SK-N-SH treated with all-trans-retinoic acid at 6 μM for 48 hours (cell line): Measurements from ENCODE around the gene WIPI1.

Experiments used
- ATAC-seq: fragments of 200-7000 bp; cut with Tn5 transposase; 3 replicates; pipeline ENCODE4 v1.9.1; 2020; ENCODE audit warnings: mild to moderate bottlenecking, moderate library complexity
- ARNTL ChIP-seq: fragments of 450-650 bp; formaldehyde crosslinking; IDR thresholded peaks from 2 replicates; pipeline ENCODE4 v1.5.0; 2020; ENCODE audit warnings: low read depth, mild to moderate bottlenecking, moderate library complexity, borderline replicate concordance
- BACH2 ChIP-seq: fragments of 250-450 bp; sonication (Bioruptor Pico); IDR thresholded peaks from 2 replicates; pipeline ENCODE4 v1.9.0; 2021; ENCODE audit warnings: mild to moderate bottlenecking, borderline replicate concordance
- CREB5 ChIP-seq: fragments of 250-450 bp; sonication (Bioruptor Pico); IDR thresholded peaks from 2 replicates; pipeline ENCODE4 v1.5.1; 2020; ENCODE audit warnings: low read depth, mild to moderate bottlenecking, moderate library complexity
- CSRNP3 ChIP-seq: fragments of 250-450 bp; sonication (Bioruptor Pico); IDR thresholded peaks from 2 replicates; pipeline ENCODE4 v1.5.1; 2021; ENCODE audit warnings: mild to moderate bottlenecking, moderate library complexity
- ESRRG ChIP-seq: fragments of 250-450 bp; sonication (Bioruptor Pico); IDR thresholded peaks from 2 replicates; pipeline ENCODE4 v1.6.1; 2021; ENCODE audit warnings: mild to moderate bottlenecking
- ISL1 ChIP-seq: fragments of 250-450 bp; sonication (Bioruptor Pico); IDR thresholded peaks from 2 replicates; pipeline ENCODE4 v2.1.2; 2022; ENCODE audit warnings: mild to moderate bottlenecking, moderate library complexity
- OSR1 ChIP-seq: fragments of 250-450 bp; sonication (Bioruptor Pico); IDR thresholded peaks from 2 replicates; pipeline ENCODE4 v1.8.0; 2022; ENCODE audit warnings: moderate library complexity, mild to moderate bottlenecking, inconsistent platforms
- POU6F1 ChIP-seq: fragments of 250-450 bp; sonication (Bioruptor Pico); IDR thresholded peaks from 2 replicates; pipeline ENCODE4 v1.8.0; 2021; ENCODE audit warnings: low read depth, mild to moderate bottlenecking, moderate library complexity, borderline replicate concordance
- PPARA ChIP-seq: fragments of 250-450 bp; sonication (Bioruptor Pico); IDR thresholded peaks from 2 replicates; pipeline ENCODE4 v1.5.0; 2020; ENCODE audit warnings: mild to moderate bottlenecking, borderline replicate concordance
- RARB ChIP-seq: fragments of 250-450 bp; sonication (Bioruptor Pico); IDR thresholded peaks from 2 replicates; pipeline ENCODE4 v1.8.0; 2021; ENCODE audit warnings: mild to moderate bottlenecking, moderate library complexity
- SNAI2 ChIP-seq: fragments of 250-450 bp; sonication (Bioruptor Pico); IDR thresholded peaks from 2 replicates; pipeline ENCODE4 v1.5.0; 2020; ENCODE audit warnings: mild to moderate bottlenecking, moderate library complexity
- TCF4 ChIP-seq: fragments of 250-450 bp; sonication (Bioruptor Pico); IDR thresholded peaks from 2 replicates; pipeline ENCODE4 v1.8.0; 2021; ENCODE audit warnings: mild to moderate bottlenecking, moderate library complexity, borderline replicate concordance
- TOX ChIP-seq: fragments of 250-450 bp; sonication (Bioruptor Pico); IDR thresholded peaks from 2 replicates; pipeline ENCODE4 v1.8.0; 2021; ENCODE audit warnings: mild to moderate bottlenecking, moderate library complexity, borderline replicate concordance
- ZC3H10 ChIP-seq: fragments of 250-450 bp; sonication (Bioruptor Pico); IDR thresholded peaks from 2 replicates; pipeline ENCODE4 v1.5.1; 2021; ENCODE audit warnings: mild to moderate bottlenecking, moderate library complexity
- ZFP3 ChIP-seq: fragments of 250-450 bp; sonication (Bioruptor Pico); IDR thresholded peaks from 2 replicates; pipeline ENCODE4 v1.5.0; 2020; ENCODE audit warnings: mild to moderate bottlenecking, moderate library complexity
- ZFP30 ChIP-seq: fragments of 450-650 bp; formaldehyde crosslinking; IDR thresholded peaks from 2 replicates; pipeline ENCODE4 v1.5.0; 2022; ENCODE audit warnings: mild to moderate bottlenecking, moderate library complexity
- ZNF565 ChIP-seq: fragments of 450-650 bp; formaldehyde crosslinking; conservative IDR thresholded peaks from 2 replicates; pipeline ENCODE4 v1.5.0; 2020; ENCODE audit warnings: low read depth, mild to moderate bottlenecking, moderate library complexity
- ZNF70 ChIP-seq: fragments of 450-650 bp; formaldehyde crosslinking; IDR thresholded peaks from 2 replicates; pipeline ENCODE4 v1.5.0; 2020; ENCODE audit warnings: mild to moderate bottlenecking, moderate library complexity
- ZNF8 ChIP-seq: fragments of 450-650 bp; formaldehyde crosslinking; IDR thresholded peaks from 2 replicates; pipeline ENCODE4 v1.5.0; 2020; ENCODE audit warnings: mild to moderate bottlenecking, moderate library complexity
- TF ChIP-seq, protein P1 (sequence below): fragments of 250-450 bp; sonication (Bioruptor Pico); IDR thresholded peaks from 2 replicates; pipeline ENCODE4 v1.5.0; 2020; ENCODE audit warnings: mild to moderate bottlenecking, moderate library complexity

WIPI1 gene

DNA sequence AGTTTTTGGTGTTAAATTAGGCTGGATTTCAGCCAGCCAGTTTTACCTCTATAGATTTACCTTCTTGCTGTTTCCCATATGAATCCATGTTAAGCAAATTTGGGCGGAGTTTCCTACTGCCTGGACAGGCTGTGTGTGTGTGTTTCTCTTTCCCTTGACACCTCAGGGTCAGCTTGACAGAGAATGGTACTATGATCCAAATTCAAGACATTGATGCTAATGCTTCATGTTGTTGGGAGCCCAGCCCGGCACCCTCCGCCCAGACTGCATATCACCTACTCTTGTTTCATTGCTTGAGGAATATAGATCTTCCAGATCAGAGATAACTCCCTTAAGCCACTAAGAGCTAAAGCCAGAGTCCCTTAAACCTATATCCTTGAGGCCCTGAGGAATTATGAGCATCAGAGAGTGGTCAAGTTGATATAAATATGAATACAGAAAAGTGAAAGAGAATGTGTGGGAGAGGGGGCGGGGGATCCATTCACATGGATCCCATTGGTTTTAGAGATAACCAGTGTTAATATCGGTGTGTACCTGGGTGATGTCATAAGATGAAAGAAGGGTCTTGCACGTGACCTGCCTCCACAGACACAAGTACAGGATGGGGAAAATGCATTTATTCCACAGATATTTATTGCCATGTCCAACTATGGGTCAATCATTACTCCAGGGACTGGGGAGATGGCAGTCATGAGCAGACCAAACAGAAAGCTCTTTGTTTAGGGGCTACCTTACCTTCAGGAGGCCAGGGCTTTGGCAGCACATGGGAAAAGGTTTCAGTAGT is 69.7 kb downstream of the WIPI1 start:
- TF ChIP-seq ISL1 (CRISPR knock-in tag) (no peak), ZNF565 (CRISPR knock-in tag) (no peak), POU6F1 (CRISPR knock-in tag) (no peak), ARNTL (CRISPR knock-in tag) (no peak)
- TF ChIP-seq, all 23 proteins: peak for 0
- no peak for ATAC-seq

- no peak for ATAC-seq
- TF ChIP-seq, protein P1, sequence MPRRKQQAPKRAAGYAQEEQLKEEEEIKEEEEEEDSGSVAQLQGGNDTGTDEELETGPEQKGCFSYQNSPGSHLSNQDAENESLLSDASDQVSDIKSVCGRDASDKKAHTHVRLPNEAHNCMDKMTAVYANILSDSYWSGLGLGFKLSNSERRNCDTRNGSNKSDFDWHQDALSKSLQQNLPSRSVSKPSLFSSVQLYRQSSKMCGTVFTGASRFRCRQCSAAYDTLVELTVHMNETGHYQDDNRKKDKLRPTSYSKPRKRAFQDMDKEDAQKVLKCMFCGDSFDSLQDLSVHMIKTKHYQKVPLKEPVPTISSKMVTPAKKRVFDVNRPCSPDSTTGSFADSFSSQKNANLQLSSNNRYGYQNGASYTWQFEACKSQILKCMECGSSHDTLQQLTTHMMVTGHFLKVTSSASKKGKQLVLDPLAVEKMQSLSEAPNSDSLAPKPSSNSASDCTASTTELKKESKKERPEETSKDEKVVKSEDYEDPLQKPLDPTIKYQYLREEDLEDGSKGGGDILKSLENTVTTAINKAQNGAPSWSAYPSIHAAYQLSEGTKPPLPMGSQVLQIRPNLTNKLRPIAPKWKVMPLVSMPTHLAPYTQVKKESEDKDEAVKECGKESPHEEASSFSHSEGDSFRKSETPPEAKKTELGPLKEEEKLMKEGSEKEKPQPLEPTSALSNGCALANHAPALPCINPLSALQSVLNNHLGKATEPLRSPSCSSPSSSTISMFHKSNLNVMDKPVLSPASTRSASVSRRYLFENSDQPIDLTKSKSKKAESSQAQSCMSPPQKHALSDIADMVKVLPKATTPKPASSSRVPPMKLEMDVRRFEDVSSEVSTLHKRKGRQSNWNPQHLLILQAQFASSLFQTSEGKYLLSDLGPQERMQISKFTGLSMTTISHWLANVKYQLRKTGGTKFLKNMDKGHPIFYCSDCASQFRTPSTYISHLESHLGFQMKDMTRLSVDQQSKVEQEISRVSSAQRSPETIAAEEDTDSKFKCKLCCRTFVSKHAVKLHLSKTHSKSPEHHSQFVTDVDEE (CRISPR knock-in tag), result no peak
- TF ChIP-seq ZNF70 (CRISPR knock-in tag), result no peak
- TF ChIP-seq PPARA (CRISPR knock-in tag), result no peak
- TF ChIP-seq TCF4 (CRISPR knock-in tag), result no peak
- no peak for TF ChIP-seq ZFP30 (CRISPR knock-in tag)
- no peak for TF ChIP-seq ZNF8
- TF ChIP-seq TOX (CRISPR knock-in tag), result no peak
Observed at GRCh38 chr17:68385490-68386215, 71.6 kb downstream of the WIPI1 start.

DNA sequence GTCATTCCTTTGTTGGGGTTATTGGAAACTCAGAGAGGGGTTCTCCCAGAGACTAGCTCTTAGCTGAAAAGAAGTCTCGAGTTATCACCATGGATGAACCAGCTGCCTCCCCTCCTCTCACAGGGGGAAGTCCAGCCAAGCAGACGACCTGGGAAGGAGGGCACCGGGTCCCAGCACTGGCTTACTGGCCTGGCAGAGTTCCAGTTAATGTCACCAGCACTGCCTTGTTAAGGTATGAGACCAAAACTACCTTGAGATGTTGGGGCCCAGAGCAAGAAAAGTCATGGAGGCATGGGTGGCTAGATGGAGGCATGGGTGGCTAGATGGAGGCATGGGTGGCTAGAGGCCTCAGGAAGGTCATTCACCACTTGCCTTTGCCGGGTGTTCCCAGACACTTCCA is 72.4 kb downstream of the WIPI1 start:
- TF ChIP-seq CREB5 (CRISPR knock-in tag), result no peak
- ATAC-seq, result no peak

- no peak for TF ChIP-seq ZC3H10 (CRISPR knock-in tag)
- no peak for TF ChIP-seq ISL1 (CRISPR knock-in tag)
- TF ChIP-seq CSRNP3 (CRISPR knock-in tag), result no peak
- TF ChIP-seq SNAI2 (CRISPR knock-in tag), result no peak
- no peak for TF ChIP-seq ZNF8
- no peak for TF ChIP-seq ZNF565 (CRISPR knock-in tag)
- no peak for TF ChIP-seq ZFP3 (CRISPR knock-in tag)
- no peak for TF ChIP-seq BACH2
- TF ChIP-seq OSR1 (CRISPR knock-in tag), result no peak
- no peak for TF ChIP-seq ESRRG (CRISPR knock-in tag)
- TF ChIP-seq PPARA (CRISPR knock-in tag), result no peak
- TF ChIP-seq RARB (CRISPR knock-in tag), result no peak
- no peak for ATAC-seq
Observed at GRCh38 chr17:68384471-68384870, 72.8 kb downstream of the WIPI1 start.
